NT2/D1 (cell line): Measurements from ENCODE around the gene RANBP17.

Experiments
- YY1 ChIP-seq: IDR thresholded peaks from 2 replicates; pipeline ENCODE4 v1.6.1; 2011; ENCODE audit not compliant: insufficient read length, insufficient read depth
- ZNF274 ChIP-seq: IDR thresholded peaks from 2 replicates; pipeline ENCODE4 v1.6.1; 2011; ENCODE audit warnings: mild to moderate bottlenecking, low read depth, low read length

GRCh38 chr5:170894665-170895064 lies 32.8 kb downstream of the RANBP17 start:
- TF ChIP-seq YY1 = no peak
- no peak for TF ChIP-seq ZNF274
